Measurements from ENCODE around the gene GPX4. TPM values are rescaled to one million over a fixed set of nuclear protein-coding genes. Genes with fewer than 3 reads are reported as not detected.
A peak's percentile ranks its signal among the peaks of the same experiment; 100 is the strongest.

The GPX4 gene
- total and polyA plus RNA-seq, 2 of the 13 experiments (the other 11 are each of a cell fraction or from before 2014, with no cell fraction given), result 535 to 613 TPM

DNA sequence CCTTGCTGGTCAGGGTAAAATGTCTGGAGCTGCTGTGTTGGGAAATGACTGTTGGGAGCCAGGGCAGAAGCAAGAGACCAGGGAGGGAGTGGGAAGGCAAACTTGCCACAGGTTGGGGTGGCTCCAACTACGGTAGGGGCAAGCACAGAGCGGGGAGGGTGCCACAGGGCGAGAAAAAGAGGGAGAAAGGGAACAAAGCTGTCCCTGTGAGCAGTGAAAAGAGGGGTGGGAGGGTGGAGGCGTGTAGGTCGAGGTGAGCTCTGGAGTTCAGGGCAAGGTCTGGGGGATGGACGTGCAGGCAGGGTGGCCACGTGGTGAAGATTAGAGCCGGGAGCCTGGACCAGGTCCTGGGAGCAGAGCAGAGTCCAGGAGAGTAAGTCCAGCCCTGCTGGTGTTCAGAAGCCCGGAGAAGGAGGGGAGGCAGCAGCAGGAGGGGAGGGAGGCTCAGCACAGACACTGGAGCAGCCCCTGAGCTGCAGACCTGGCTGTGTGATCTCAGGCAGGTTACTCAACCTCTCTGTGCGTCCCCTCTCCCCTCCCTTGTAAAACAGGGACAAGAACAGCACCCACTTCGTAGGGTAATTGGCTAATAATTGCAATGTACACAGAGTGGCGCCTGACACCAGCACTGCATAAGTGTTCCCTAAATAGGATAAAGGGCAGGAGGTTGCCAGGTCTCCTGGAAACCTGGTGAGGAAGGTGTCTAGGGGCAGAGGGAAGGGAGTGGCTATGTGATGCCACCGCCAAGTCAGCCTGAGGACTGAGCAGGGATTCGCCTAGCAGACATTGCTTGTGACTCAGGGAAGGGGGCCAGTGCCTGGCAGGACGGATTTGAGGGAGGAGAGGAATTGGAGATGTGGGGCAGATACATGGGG is 5.4 kb upstream of the GPX4 start (continued):
- TF ChIP-seq, protein P1, sequence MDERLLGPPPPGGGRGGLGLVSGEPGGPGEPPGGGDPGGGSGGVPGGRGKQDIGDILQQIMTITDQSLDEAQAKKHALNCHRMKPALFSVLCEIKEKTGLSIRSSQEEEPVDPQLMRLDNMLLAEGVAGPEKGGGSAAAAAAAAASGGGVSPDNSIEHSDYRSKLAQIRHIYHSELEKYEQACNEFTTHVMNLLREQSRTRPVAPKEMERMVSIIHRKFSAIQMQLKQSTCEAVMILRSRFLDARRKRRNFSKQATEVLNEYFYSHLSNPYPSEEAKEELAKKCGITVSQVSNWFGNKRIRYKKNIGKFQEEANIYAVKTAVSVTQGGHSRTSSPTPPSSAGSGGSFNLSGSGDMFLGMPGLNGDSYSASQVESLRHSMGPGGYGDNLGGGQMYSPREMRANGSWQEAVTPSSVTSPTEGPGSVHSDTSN (CRISPR knock-in tag; IDR thresholded peaks at IDR 0.05), result no peak
- TF ChIP-seq BRD4 (CRISPR knock-in tag; IDR thresholded peaks at IDR 0.05), result no peak; the same call in 1 of the 2 replicates
- no peak for TF ChIP-seq MEIS2 (CRISPR knock-in tag; IDR thresholded peaks at IDR 0.05)
- no peak for TF ChIP-seq JUN (CRISPR knock-in tag; IDR thresholded peaks at IDR 0.05)
- no peak; the same call in 1 of the 2 replicates for TF ChIP-seq ZNF878 (CRISPR knock-in tag; IDR thresholded peaks at IDR 0.05)
- TF ChIP-seq NCOA1 (CRISPR knock-in tag; IDR thresholded peaks at IDR 0.05), result peak; percentile 88; the same call in 1 of the 2 replicates
- TF ChIP-seq, protein P2, sequence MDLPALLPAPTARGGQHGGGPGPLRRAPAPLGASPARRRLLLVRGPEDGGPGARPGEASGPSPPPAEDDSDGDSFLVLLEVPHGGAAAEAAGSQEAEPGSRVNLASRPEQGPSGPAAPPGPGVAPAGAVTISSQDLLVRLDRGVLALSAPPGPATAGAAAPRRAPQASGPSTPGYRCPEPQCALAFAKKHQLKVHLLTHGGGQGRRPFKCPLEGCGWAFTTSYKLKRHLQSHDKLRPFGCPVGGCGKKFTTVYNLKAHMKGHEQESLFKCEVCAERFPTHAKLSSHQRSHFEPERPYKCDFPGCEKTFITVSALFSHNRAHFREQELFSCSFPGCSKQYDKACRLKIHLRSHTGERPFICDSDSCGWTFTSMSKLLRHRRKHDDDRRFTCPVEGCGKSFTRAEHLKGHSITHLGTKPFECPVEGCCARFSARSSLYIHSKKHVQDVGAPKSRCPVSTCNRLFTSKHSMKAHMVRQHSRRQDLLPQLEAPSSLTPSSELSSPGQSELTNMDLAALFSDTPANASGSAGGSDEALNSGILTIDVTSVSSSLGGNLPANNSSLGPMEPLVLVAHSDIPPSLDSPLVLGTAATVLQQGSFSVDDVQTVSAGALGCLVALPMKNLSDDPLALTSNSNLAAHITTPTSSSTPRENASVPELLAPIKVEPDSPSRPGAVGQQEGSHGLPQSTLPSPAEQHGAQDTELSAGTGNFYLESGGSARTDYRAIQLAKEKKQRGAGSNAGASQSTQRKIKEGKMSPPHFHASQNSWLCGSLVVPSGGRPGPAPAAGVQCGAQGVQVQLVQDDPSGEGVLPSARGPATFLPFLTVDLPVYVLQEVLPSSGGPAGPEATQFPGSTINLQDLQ (CRISPR knock-in tag; IDR thresholded peaks at IDR 0.05), result no peak; the same call in 1 of the 2 replicates
- TF ChIP-seq ZNF841 (CRISPR knock-in tag; IDR thresholded peaks at IDR 0.05; ENCODE audit: borderline replicate concordance), result no peak
- no peak for TF ChIP-seq SRSF9 (IDR thresholded peaks at IDR 0.05; ENCODE audit: borderline replicate concordance, insufficient read depth, low read depth, low read length, poor library complexity, severe bottlenecking)
- peak; percentile 31 for TF ChIP-seq PCBP2 (optimal IDR thresholded peaks at IDR 0.05; ENCODE audit: low read depth, low read length, poor library complexity, severe bottlenecking)
- TF ChIP-seq HNF4A (CRISPR knock-in tag; IDR thresholded peaks at IDR 0.05), result peak; percentile 91
- TF ChIP-seq ZNF547 (CRISPR knock-in tag; IDR thresholded peaks at IDR 0.05), result no peak
- TF ChIP-seq TEAD3 (CRISPR knock-in tag; optimal IDR thresholded peaks at IDR 0.05; ENCODE audit: borderline replicate concordance), result no peak
- TF ChIP-seq FOXA3 (CRISPR knock-in tag; IDR thresholded peaks at IDR 0.05), result peak; percentile 31; the same call in 1 of the 2 replicates
- TF ChIP-seq PCBP1 (IDR thresholded peaks at IDR 0.05; ENCODE audit: borderline replicate concordance, low read depth, low read length), result 0 out of 2 replicates have a peak, but pooled peaks have one; percentile 43
- no peak for TF ChIP-seq SETDB1 (CRISPR knock-in tag; IDR thresholded peaks at IDR 0.05; ENCODE audit: borderline replicate concordance)
- TF ChIP-seq ZNF883 (CRISPR knock-in tag; IDR thresholded peaks at IDR 0.05; ENCODE audit: not compliant biosample characterization), result peak; percentile 20
- no peak for TF ChIP-seq ZNF460 (CRISPR knock-in tag; IDR thresholded peaks at IDR 0.05; ENCODE audit: borderline replicate concordance)
- TF ChIP-seq RAD21 (CRISPR knock-in tag; IDR thresholded peaks at IDR 0.05), result peak; percentile 54; the same call in 1 of the 2 replicates
- TF ChIP-seq, protein P3, sequence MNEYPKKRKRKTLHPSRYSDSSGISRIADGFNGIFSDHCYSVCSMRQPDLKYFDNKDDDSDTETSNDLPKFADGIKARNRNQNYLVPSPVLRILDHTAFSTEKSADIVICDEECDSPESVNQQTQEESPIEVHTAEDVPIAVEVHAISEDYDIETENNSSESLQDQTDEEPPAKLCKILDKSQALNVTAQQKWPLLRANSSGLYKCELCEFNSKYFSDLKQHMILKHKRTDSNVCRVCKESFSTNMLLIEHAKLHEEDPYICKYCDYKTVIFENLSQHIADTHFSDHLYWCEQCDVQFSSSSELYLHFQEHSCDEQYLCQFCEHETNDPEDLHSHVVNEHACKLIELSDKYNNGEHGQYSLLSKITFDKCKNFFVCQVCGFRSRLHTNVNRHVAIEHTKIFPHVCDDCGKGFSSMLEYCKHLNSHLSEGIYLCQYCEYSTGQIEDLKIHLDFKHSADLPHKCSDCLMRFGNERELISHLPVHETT (CRISPR knock-in tag; conservative IDR thresholded peaks at IDR 0.05), result 0 out of 2 replicates have a peak, but pooled peaks have one; percentile 32
- TF ChIP-seq, protein P4, sequence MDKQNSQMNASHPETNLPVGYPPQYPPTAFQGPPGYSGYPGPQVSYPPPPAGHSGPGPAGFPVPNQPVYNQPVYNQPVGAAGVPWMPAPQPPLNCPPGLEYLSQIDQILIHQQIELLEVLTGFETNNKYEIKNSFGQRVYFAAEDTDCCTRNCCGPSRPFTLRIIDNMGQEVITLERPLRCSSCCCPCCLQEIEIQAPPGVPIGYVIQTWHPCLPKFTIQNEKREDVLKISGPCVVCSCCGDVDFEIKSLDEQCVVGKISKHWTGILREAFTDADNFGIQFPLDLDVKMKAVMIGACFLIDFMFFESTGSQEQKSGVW (CRISPR knock-in tag; IDR thresholded peaks at IDR 0.05; ENCODE audit: borderline replicate concordance), result no peak
- TF ChIP-seq ELF1 (CRISPR knock-in tag; IDR thresholded peaks at IDR 0.05), result no peak; the same call in 1 of the 2 replicates
- no peak; the same call in 1 of the 2 replicates for TF ChIP-seq ZNF292 (CRISPR knock-in tag; IDR thresholded peaks at IDR 0.05; ENCODE audit: borderline replicate concordance, low read depth)
- TF ChIP-seq ZNF235 (CRISPR knock-in tag; IDR thresholded peaks at IDR 0.05; ENCODE audit: borderline replicate concordance), result no peak
